NCI-H226 (cell line): ENCODE data around the gene CTSD.
A peak's percentile ranks its signal among the peaks of the same experiment; 100 is the strongest.
"Not testable (repeated sequence)": the region's sequence is repeated elsewhere in the genome, so short reads cannot be mapped to it uniquely, and the experiment has no call there.

Experiments
- DNase-seq: peaks from one replicate; pipeline ENCODE4 v3.0.0-alpha.2; 2015

The CTSD gene

DNA sequence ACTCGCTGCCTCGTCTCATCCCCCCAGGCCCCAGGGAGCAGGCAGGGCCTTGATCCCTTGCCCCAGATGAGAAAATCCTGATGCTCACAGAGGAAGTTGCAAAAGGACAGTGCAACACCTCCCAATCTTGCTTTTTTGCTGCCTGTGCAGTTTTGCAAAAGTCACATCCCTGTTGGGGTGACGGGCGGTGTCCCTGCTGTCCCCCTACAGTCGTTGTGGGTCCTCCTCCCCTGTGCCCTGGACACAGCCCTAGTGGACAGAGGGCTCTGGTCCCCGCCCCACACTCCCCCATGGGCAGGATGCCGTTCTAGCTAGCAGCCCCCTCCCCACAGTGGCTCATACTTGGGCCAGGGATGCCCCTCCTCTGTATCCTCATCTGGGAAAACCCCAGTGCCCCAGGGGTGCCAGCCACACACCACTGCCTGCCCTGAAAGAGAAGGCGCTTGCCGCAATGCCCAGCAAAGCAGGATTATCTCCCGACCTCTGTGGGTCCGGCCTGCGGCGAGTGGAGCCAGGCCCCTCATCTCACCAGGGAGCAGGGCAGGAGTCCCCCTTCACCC, 18.4 kb upstream of the CTSD start:
- no peak for DNase-seq

GRCh38 chr11:1781593-1781975, 17.9 kb upstream of the CTSD start:
- DNase-seq: no peak

DNA sequence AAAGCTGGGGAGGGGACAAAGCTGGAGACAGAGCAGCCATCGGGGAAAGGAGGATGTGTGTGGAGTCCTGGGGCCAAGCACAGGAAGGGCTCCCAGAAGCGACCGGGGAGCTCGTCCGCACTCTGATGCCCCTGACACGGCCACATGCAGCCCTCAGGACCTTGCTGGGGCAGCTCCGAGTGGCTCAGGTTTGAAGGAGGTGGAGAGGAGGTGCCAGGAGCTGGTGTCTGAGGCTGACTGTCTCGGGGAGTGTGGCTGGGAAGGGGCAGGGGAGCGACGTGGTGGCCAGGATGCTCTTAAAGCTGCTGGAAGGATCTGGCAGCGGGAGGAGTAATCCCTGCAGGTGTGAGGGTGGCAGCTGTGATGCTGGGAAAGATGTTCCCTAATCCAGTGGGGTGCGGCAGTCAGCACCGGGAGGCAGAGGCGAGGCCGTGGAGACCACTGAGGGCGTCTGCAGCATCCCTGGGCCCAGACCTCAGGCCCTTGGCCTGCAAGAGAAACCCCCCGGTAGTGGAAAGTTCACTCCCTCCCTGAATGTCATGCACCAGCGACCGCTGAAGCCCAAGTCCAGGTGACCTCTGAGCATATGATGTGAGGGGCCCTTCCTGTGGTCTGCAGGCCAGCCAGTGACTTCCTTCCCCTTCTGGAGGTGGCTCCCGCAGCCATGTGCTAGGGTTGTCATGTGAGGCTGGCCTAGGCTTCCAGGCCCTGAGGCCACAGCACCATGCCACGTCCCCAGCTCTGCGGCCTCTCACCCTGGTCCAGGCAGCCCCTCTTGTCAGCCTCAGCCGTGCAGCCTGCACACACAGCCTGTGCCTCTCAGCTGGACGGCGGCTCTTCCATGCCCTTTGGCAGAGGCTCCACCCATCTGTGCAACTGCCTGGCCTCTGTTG, 17.2 kb upstream of the CTSD start:
- DNase-seq: no peak

- DNase-seq: no peak
These were observed 16.3 kb upstream of the CTSD start for GRCh38 chr11:1779806-1780699.

- DNase-seq: no peak
These were observed 15.5 kb upstream of the CTSD start for GRCh38 chr11:1779034-1779805.

DNA sequence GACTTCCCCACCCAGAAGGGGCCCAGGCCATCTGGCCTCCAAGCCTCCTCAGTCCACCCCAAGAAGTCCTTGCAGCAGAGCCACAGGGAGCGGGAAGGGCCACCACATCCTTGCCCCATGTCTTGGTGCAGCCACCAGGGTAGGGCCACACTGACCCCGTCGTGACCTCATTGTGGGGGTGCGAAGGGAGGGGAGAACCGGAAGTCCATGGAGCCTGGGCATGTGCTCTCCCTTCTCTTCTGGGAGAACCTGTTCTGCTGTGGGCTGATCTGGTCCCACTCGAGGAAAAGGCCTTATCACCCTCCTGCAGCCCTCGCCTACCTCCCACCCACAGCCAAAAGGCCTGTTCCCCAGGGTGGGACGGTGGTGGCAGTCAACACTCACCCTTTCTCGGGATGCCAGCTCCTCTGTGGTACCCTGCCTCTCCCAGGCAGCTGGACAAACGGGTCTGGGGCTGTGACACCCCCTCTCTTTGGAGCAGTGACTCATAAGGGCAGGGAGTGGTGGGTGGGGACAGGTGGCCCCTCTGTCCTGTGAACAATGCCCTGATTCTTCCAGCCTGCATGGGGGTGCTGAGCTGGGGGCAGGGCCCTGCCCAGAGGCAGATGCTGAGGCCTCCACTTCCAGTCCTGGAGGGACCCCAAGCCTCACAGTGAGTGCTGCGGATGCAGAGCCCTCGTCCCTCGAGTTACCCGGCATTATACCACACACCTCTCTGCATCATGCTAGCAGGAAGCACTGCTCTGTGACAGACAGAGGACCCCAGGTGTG, 14.6 kb upstream of the CTSD start:
- no peak for DNase-seq

DNA sequence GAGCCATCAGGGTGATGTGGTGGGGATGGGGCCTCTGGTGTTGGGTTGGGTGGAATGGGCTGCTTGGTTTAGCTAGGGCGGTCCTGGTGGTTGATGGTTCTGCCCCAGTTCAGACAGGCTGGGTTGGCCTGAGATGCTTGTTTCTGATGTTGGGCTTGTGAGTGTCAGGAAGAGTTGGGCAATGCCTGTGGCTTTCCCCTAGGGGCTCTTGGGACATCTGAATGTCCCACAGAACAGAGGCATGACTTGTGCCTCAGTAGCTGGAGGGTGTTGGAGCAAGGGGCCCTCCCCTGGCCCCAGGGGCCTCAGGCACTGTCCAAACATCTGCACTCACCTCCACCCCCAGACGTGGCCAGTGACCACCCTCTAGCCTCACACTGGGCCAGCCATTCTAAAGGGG, 14.0 kb upstream of the CTSD start:
- DNase-seq: no peak

DNA sequence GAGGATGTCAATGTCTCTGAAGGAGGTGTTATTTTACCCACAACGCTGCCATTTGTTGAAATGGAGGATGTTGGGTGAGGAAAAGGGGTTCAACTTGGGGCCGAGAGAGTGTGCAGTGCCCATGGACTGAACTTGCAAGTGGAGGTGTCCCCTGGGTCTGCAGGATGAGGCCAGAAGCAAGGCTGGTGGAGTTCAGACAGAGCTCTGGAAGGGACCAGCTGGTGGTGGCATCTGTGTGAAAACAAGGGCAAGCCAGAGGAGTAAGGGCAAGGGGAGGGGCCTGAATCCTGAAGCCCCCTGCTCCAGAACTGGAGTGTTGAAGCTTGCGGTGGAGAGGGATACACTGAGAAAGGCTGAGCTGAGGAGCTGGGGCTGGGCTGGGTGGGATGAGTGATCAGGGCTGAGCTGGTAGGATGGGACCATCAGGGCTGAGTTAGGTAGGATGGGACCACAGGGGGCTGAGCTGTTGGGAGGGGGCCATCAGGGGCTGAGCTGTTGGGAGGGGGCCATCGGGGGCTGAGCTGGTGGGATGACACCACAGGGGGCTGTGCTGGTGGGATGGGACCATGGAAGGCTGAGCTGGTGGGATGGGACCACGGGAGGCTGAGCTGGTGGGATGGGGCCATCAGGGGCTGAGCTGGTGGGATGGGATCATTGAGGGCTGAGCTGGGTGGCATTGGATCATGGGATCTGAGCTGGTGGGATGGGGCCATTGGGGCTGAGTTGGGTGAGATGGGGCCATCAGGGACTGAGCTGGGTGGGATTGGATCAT, 13.4 kb upstream of the CTSD start:
- no peak for DNase-seq

GRCh38 chr11:1776331-1776851, 12.7 kb upstream of the CTSD start:
- no peak for DNase-seq

- DNase-seq: no peak
These were observed 11.2 kb upstream of the CTSD start for GRCh38 chr11:1774886-1775285.

- no peak for DNase-seq
These were observed 10.3 kb upstream of the CTSD start for GRCh38 chr11:1773994-1774550.

DNA sequence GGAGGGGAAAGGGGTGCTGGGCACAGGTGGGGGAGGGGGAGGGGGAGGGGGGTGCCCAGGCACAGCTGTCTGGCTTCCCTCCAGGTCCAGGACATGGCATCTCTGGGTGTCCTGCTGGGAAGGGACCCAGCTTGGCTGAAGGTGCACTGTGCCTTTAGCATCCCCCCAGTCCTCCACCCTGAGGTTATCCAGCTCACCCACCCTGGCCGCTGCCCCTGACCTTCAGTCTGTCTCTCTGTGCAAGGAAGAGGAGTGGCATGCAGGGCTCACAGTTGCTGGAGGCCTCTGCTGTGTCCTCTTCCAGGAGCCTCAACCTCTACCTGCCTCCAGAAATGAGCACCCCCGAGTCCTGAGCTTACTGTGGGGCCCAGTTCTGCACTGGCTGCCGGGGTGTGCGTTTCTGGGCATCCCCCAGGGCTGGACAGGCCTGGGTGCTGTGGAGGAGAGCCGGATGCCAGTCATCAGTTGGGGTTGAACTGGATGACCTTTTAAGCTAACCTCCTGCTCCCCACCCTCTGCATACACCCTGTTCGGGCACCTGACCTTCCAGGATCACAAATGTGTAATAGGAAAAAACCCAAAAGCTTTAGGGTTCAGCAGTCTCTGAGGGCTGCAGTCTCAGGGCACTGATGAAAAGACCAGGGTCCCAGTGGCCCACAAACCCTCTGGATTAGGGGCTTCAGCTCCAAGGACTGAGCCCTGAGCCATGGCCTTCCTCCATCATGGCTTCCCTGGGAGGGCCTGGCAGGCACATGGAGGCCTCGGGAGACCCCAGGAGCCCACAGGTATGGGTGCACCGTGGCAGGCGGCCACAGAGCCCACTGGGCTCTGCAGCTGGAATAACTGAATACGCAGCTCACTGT, 9.6 kb upstream of the CTSD start:
- DNase-seq: no peak

GRCh38 chr11:1772270-1773130, 8.8 kb upstream of the CTSD start:
- peak; percentile 93 for DNase-seq

GRCh38 chr11:1771700-1772099, 8.0 kb upstream of the CTSD start:
- peak; percentile 75 for DNase-seq

DNA sequence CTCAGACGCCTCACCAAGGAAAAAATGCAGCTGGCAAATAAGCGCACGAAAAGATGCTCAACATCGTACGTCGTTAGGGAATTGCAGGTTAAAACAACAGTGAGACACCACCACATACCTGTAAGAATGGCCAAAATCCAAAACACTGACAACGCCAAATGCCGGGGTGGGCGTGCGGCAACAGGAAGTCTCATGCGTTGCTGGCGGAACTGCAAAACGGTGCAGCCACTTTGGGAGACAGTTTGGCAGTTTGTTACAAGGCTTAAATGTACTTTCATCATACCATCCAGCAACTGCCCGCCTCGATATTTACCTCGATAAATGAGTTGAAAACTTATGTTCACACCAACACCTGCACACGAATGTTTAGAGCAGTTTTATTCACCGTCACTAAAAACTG, 7.5 kb upstream of the CTSD start:
- no peak for DNase-seq

DNA sequence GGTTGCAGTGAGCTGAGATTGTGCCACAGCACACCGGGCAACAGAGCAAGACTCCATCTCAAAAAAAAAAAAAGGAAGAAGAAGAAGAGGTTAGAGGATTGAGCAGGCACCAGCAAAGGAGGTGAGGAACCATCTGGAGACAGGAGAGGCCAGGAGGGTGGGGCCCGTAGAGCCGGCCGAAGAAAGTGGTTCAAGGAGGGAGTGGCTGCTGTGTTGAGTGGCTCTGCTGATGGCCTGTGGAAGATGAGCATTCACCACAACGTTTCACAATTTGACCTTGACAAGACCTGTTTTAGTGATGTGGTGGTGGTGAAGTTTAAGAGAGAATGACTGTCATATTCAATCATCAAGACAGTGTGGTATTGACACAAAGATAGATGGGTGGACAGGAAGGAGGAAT, 6.8 kb upstream of the CTSD start:
- no peak for DNase-seq

DNA sequence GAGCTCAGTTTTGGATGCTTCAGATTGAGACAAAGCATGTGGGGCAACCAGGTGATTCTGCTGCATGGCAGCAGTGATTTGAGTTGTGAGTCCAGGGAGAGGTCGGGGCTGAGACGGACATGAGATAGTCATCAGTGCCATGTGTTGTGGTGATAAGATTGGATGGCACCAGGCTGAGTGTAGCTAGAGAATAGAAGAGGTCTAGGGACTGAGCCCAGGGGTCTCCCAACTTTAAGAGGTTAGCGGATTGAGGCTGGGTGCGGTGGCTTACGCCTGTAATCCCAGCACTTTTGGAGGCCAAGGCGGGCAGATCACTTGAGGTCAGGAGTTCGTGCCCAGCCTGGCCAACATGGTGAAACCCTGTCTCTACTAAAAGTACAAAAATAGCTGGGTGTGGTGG, 6.3 kb upstream of the CTSD start:
- DNase-seq: no peak

DNA sequence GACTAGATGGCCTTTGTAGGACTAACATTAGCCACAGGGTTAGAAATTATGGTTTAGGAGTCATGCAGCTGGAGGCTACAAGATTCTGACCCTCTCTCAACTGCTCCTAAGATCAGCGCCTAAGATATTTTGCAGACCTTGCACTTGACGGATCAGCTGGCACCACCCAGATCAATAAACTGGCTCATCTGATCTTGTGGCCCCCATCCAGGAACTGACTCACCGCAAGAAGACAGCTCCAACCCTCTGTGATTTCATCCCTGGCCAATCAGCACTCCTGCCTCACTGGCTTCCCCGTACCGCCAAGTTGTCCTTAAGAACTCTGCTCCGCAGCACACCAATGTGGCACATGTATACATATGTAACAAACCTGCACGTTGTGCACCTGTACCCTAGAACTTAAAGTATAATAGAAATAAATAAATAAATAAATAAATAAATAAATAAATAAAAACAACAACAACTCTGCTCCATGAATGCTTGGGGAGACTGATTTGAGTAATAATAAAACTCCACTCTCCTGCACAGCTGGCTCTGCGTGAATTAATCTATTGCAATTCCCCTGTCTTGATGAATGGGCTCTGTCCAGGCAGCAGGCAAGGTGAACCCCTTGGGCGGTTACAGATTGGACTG, 5.7 kb upstream of the CTSD start:
- DNase-seq: not testable (repeated sequence)
